GM18508 (cell line): Measurements from ENCODE around the gene SATB2.

Experiments
- ATAC-seq: cut with Tn5 transposase; IDR thresholded peaks from one replicate; pipeline ENCODE4 v1.9.1; 2021; ENCODE audit warnings: moderate number of reproducible peaks; ENCODE audit not compliant: insufficient read depth, unreplicated experiment

Gene SATB2

DNA sequence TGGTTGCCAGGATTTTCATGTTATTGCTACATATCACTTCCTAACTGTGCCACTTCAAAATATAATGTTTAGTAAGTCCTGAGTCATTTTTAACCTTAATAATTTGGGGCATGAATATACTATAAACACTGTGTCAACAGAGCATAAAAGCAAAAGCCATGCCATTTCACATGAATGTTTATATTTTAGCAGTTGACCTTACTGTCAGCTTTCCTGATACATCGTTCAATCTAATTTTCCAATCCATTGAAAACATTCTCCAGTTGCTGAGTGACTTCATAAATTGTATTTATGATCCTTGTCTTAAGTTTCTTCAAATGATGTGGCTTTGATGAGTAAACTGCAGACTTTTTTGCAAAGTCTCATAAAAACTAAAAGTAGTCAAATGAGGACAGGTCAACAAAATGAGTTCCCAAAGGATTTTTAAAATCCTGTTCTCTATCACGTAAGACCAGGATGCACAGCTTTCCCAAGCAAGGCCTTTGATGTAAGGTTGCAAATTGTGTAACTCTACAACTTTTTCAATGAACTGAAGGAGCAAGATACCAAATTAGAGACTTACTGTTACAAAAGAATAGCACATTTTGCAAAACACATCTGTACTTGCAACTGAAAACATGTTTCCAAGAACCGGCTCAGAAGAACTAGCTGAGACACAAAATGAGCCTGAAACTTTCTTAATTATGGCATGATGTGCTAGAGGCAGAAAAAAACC, 117.7 kb downstream of the SATB2 start:
- ATAC-seq = no peak

- no peak for ATAC-seq
Measured at GRCh38 chr2:199336546-199336945, 121.2 kb downstream of the SATB2 start.

DNA sequence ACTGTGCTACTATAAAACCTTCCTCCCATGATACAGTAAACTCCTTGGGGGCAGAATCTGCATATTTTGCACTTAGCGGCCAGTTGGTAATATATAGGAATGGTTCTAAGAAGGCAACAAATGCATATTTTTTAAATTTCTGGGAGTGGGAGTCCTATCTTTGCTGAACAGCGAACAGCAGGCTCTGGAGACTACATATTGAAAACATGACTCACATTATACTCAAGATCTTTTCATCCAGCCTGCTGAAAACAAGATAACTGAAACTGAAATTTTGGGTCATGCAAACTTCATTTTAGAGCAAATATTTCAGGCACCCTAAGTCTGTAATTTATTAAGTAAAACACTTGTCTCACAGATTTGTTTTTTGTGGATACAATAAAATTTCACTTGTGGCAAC, 122.2 kb downstream of the SATB2 start:
- ATAC-seq = no peak

- ATAC-seq = no peak
Measured at GRCh38 chr2:199329466-199329865, 128.3 kb downstream of the SATB2 start.

DNA sequence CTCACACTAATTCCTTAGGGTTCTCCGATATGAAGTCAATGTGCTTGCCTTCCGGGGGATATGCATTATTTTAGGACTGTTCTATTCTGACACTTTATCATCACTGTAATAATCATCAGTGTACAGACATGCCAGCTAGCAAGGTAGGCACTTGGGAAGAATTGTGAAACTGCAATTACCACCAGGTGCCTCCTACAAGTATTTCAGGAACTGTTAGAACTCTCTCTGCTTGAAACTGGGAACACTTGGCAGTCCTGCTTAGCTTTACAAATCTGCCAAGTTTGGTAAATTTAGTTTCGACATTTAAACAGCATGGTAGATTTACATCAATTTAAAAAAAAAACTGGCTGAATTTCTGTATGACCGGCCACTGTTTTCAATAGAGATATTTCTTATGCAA, 128.7 kb downstream of the SATB2 start:
- no peak for ATAC-seq

- no peak for ATAC-seq
Measured at GRCh38 chr2:199325881-199326280, 131.9 kb downstream of the SATB2 start.

- ATAC-seq = no peak
Measured at GRCh38 chr2:199322151-199322550, 135.6 kb downstream of the SATB2 start.

DNA sequence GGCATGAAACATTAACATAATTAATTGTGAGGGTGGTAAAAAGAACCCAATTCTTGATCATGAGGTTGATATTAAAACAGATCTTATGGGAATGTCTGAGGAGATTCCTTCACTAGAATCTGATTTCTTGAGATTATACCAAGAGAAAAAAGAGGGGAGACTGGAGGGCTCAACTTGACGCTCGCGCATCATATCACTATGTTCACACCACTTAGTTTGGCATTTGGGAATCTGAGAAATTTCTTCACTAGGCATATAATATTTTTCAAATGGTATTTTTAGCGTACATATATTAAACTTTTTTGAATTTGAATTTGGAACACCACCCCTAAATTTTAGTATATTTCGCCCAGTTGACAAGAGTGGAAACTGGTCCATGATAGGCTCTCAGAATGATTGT, 140.1 kb downstream of the SATB2 start:
- no peak for ATAC-seq

GRCh38 chr2:199316851-199317250, 140.9 kb downstream of the SATB2 start:
- ATAC-seq = no peak

DNA sequence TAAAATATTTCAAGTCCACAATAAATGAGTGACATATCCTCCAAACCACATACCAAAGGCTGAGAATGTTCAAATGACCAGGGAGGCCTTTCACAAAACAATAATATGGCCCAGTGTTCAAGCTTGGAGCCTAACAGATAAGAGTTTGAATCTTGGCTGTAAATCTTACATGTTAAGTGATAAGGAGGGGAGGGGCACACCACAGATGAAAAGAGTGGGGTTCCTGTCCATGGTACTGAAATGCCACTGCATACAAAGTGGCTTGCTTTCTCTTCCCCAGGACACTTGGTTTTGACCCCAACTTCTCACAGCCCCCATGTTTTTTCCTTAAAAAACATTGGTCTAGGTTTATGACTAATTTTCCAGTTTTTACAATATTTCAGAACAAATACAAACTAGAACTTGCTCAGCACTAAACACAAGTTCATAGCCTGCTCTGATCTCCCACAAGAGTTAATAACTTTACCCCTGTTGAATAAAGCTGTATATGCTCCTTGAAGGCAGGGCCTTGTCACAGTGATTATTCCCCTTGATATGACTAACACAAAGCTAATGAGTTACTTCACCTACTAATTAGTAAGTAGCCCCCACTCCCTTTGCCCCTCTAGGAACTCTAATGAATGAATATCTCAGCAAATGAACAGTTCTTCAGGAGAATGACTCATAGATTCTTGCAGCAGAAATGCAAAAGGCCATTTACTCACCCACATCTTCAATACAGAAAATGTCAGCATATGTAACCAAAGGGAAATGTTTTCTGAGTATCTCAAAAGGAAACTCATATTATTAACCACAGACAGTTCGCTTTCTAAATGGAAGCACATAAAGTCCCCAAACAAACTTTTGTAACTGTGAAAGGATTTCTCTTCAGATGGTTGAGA, 142.2 kb downstream of the SATB2 start:
- ATAC-seq = no peak

DNA sequence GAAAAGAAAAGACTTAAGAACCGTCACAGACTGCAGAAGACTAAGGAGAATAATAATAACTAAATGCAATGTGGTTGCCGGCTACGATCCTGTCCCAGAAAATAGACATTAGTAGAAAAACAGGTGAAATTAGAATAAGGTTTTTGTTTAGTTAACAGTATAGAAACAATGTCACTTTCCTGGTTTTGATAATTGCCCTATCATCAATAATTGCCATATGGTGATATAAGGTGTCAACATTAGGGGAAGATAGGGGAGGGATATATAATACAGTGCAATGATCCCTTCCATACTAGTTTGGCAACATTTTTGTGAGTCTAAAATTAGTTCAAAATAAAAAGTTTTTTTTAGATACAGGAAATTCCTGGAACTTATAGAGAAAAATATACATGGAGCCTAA, 144.8 kb downstream of the SATB2 start:
- no peak for ATAC-seq

GRCh38 chr2:199310771-199311585, 146.8 kb downstream of the SATB2 start:
- no peak for ATAC-seq

- no peak for ATAC-seq
Measured at GRCh38 chr2:199309973-199310372, 147.8 kb downstream of the SATB2 start.

DNA sequence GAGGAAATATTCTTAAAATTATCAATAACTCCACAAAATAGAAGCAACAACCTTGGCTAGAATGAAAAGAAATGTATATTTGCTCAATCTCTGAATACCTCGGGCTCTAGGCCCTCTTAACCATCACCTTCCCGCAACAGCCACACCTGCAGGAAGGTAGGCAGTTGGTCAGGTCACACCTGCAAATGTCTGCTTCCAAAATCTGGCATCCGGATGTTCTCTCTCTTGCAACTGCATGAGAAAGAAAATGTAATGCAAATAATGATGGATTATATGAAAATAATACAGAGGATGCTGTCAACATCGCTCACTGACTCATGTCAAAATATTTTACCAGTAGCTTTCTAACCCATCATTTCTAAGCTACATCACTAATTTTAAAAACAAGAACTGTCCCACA, 148.3 kb downstream of the SATB2 start:
- ATAC-seq = no peak

DNA sequence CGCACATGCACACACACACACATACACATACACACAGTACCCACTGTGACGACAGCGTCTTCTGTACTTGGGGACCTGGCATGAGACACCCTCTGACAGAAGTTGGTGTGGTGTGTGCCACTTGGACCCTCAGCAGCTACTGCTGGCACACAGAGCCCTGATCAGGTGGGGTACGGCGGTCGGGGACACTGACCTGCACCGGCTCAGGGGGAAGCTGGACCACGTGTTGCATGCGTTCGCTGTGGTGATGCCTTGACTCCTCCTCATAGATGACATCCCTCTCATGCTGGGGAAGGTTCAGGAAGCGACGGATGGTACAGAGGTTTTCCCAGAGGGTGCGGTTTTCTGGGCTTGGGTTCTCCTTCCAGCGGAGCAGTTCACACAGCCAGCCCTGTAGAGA, 149.2 kb downstream of the SATB2 start:
- no peak for ATAC-seq

DNA sequence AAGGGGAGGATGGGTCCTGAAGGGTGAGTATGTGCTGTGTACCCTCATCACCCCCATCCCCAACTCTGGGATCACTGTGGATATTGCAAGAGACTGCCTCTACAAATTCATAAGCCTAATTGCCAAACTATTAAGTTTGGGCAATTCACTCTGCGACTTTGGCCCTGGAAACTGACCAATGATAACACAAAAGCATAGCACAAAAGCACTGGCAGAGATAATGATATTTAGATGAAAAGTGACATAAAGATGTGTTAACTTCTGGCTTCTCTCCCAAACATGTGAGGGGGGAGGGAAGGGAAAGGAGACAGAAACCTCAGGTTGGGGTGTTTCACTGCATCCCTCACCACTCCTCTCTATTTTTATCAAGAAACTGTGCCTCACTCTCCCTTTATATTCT, 150.3 kb downstream of the SATB2 start:
- no peak for ATAC-seq

GRCh38 chr2:199306116-199306515, 151.6 kb downstream of the SATB2 start:
- ATAC-seq = no peak

DNA sequence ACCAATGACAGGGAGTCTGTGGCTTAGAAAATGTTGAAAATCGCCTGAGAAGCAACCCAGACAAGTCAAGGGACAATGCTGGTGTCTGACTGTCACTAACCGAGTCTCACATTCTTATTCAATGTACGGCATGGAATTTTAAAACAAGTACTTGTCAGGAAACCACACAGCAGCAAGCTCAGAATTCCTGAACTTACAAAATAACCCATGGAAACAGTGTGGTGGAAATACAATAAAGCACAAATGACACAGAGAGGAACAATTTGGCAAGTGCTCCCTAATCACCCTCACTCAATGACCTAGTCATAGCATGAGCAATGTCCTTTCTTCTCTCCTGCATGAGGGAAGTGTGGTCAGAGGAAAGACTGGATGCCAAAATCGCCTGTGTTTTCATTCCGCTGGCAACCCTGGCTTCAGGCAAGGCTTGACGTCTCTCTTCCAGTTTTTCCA, 154.0 kb downstream of the SATB2 start:
- no peak for ATAC-seq

GRCh38 chr2:199302851-199303250, 154.9 kb downstream of the SATB2 start:
- ATAC-seq = no peak

GRCh38 chr2:199288424-199288823, 169.3 kb downstream of the SATB2 start:
- ATAC-seq = no peak

- no peak for ATAC-seq
Measured at GRCh38 chr2:199282309-199282708, 175.4 kb downstream of the SATB2 start.
